Osteoblast (primary cell): Measurements from ENCODE around the gene PVR. TPM values are rescaled to one million over a fixed set of nuclear protein-coding genes. Genes with fewer than 3 reads are reported as not detected.
"Not testable (repeated sequence)": the region's sequence is repeated elsewhere in the genome, so short reads cannot be mapped to it uniquely, and the experiment has no call there.

Source experiments
- DNase-seq: peaks from one replicate; pipeline ENCODE4 v3.0.0; 2011; ENCODE audit warnings: low spot score, mixed read lengths; ENCODE audit not compliant: insufficient read length; ENCODE audit errors: missing footprints
- H2AFZ ChIP-seq: 2 replicates; pipeline ENCODE4 v1.6.0; 2011; ENCODE audit warnings: mild to moderate bottlenecking, low read length
- H3K27ac ChIP-seq: 2 replicates; pipeline ENCODE4 v1.5.1; 2011; ENCODE audit warnings: mild to moderate bottlenecking, low read depth, low read length, moderate library complexity
- H3K27me3 ChIP-seq: 2 replicates; pipeline ENCODE4 v1.6.0; 2012; ENCODE audit warnings: mild to moderate bottlenecking, control low read depth, inconsistent platforms, low read length, moderate library complexity; ENCODE audit not compliant: insufficient read depth
- H3K36me3 ChIP-seq: 2 replicates; pipeline ENCODE4 v1.5.1; 2011; ENCODE audit warnings: mild to moderate bottlenecking, low read length, control low read depth, moderate library complexity; ENCODE audit not compliant: insufficient read depth
- H3K4me1 ChIP-seq: 2 replicates; pipeline ENCODE4 v1.5.1; 2011; ENCODE audit warnings: mild to moderate bottlenecking, low read length, control low read depth, moderate library complexity; ENCODE audit not compliant: insufficient read depth
- H3K4me2 ChIP-seq: 2 replicates; pipeline ENCODE4 v1.6.0; 2011; ENCODE audit warnings: mild to moderate bottlenecking, low read length; ENCODE audit not compliant: insufficient read depth
- H3K4me3 ChIP-seq: fragments of 200-600 bp; sonication (generic); 3 replicates; pipeline ENCODE4 v1.5.1; 2012; ENCODE audit warnings: mild to moderate bottlenecking, low read length, inconsistent platforms; ENCODE audit not compliant: insufficient read depth
- H3K79me2 ChIP-seq: 2 replicates; pipeline ENCODE4 v1.6.0; 2012; ENCODE audit warnings: mild to moderate bottlenecking, low read length, control low read depth, inconsistent platforms; ENCODE audit not compliant: insufficient read depth
- H3K9me3 ChIP-seq: 2 replicates; pipeline ENCODE4 v1.5.1; 2011; ENCODE audit warnings: low read depth, low read length, control low read depth
- H4K20me1 ChIP-seq: 2 replicates; pipeline ENCODE4 v1.6.0; 2012; ENCODE audit warnings: mild to moderate bottlenecking, low read length, control low read depth; ENCODE audit not compliant: insufficient read depth
- total RNA-seq: library from RNA; depleted of rRNA; stranded (reverse); fragments of >200 nt; gene quantifications from 2 replicates; pipeline ENCODE4 v1.2.3, GENCODE V29; 2012
- TF ChIP-seq, protein P1 (sequence below): IDR thresholded peaks from 2 replicates; pipeline ENCODE4 v1.5.1; 2011; ENCODE audit warnings: mild to moderate bottlenecking, low read depth, low read length, moderate library complexity; ENCODE audit errors: extremely low read depth

Gene PVR
- total RNA-seq, 1 donor: 53.6 TPM

GRCh38 chr19:44683434-44684210, 39.9 kb downstream of the PVR start:
- DNase-seq: peak; percentile 26
- TF ChIP-seq, protein P1, sequence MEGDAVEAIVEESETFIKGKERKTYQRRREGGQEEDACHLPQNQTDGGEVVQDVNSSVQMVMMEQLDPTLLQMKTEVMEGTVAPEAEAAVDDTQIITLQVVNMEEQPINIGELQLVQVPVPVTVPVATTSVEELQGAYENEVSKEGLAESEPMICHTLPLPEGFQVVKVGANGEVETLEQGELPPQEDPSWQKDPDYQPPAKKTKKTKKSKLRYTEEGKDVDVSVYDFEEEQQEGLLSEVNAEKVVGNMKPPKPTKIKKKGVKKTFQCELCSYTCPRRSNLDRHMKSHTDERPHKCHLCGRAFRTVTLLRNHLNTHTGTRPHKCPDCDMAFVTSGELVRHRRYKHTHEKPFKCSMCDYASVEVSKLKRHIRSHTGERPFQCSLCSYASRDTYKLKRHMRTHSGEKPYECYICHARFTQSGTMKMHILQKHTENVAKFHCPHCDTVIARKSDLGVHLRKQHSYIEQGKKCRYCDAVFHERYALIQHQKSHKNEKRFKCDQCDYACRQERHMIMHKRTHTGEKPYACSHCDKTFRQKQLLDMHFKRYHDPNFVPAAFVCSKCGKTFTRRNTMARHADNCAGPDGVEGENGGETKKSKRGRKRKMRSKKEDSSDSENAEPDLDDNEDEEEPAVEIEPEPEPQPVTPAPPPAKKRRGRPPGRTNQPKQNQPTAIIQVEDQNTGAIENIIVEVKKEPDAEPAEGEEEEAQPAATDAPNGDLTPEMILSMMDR: no peak
- Histone ChIP-seq H3K4me3 (no peak overlapping the region), H3K36me3 (peaks cover 6% of the 10 kb centered on the region), H3K79me2 (no peaks in the 10 kb centered on the region), H3K4me2 (no peak overlapping the region), H2AFZ (no peak overlapping the region), H3K9me3 (no peaks in the 10 kb centered on the region), H3K4me1 (peaks cover 11% of the 10 kb centered on the region), H3K27me3 (no peaks in the 10 kb centered on the region), H3K27ac (no peak overlapping the region), H4K20me1 (no peaks in the 10 kb centered on the region)

DNA sequence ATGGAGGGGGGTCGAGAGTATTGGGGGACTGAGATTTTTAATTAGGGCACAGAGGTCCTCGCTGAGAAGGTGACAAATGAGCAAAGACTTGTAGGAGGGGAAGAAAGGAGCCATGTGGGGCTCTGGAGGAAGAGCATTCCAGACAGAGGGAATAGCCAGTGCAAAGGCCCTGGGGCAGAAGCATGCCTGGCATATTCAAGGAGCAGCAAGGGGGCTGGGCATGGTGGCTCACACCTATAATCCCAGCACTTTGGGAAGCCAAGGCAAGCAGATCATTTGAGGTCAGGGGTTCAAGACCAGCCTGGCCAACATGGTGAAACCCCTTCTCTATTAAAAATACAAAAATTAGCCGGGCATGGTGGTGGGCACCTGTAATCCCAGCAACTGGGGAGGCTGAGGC, 40.7 kb downstream of the PVR start:
- not testable (repeated sequence) for H3K36me3 ChIP-seq, DNase-seq, H3K27me3 ChIP-seq, H3K4me3 ChIP-seq, H2AFZ ChIP-seq, H3K9me3 ChIP-seq, H4K20me1 ChIP-seq, H3K4me2 ChIP-seq, H3K79me2 ChIP-seq
- Histone ChIP-seq H3K27ac (peak overlapping the region; percentile 89), H3K4me1 (peaks cover 11% of the 10 kb centered on the region)

DNA sequence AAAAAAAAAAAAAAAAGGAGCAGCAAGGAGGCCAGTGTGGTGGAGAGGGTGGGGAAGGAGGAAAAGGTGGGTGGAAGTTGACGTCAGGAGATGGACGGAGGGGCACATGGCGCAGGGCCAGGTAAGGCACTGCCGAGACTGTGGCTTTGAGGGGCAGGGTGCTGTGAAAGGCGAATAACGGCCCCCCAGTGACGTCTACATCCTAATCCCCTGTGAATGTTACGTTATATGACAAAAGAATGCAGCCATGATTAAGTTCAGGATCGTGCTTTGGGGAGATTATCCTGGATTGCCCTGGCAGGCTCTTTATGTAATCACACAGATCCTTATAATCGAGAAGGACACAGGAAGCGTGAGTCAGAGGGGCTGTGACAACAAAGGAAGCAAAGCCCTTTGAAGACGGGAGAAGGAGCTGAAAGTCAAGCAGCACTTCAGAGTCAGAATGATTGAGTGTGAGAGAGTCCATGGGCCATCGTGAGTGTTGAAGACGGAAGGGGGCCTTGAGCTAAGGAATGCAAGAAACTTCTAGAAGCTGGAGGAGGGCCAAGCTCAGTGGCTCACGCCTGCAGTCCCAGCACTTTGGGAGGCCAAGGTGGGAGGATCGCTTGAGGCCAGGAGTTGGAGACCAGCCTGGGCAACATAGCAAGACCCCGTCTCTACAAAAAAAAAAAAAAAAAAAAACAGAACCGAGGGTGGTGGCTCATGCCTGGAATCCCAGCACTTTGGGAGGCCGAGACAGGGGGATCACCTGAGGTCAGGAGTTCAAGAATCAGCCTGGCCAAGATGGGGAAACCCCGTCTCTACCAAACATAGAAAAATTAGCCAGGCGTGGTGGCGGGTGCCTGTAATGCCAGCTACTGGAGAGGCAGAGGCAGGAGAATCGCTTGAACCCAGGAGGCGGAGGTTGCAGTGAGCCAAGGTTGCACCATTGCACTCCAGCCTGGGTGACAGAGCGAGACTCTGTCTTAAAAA, 41.5 kb downstream of the PVR start:
- H3K36me3 ChIP-seq: peaks cover 6% of the 10 kb centered on the region
- H3K4me1 ChIP-seq: peaks cover 11% of the 10 kb centered on the region
- H3K4me2 ChIP-seq: peak overlapping the region; percentile 23
- no peaks in the 10 kb centered on the region for H3K79me2 ChIP-seq
- TF ChIP-seq, protein P1: no peak
- H4K20me1 ChIP-seq: no peaks in the 10 kb centered on the region
- H3K27me3 ChIP-seq: no peaks in the 10 kb centered on the region
- H3K9me3 ChIP-seq: no peaks in the 10 kb centered on the region
- peak overlapping the region; percentile 89 for H3K27ac ChIP-seq
- peak; percentile 94 for DNase-seq
- H3K4me3 ChIP-seq: no peak overlapping the region
- peak overlapping the region; percentile 81 for H2AFZ ChIP-seq

DNA sequence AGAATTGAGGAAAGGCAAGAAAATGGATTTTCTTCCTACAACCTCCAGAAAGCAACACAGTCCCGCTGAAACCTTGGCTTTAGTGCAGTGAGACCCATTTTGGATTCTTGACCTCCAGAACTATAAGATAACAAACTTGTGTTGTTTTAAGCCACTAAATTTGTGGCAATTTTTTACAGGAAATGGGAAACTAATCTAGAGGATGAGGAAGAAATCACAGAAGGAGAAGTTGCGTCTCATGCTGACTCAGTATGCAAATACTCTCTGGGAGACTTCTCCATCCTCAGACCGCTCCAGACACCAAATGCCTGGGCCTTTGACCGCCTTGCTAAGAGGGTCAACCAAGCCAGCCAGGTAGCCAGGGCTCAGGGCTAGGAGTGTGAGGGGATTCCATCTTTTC, 42.2 kb downstream of the PVR start:
- Histone ChIP-seq H3K36me3 (peaks cover 6% of the 10 kb centered on the region), H3K27ac (peak overlapping the region; percentile 89), H3K27me3 (no peaks in the 10 kb centered on the region), H2AFZ (no peak overlapping the region), H4K20me1 (no peaks in the 10 kb centered on the region), H3K79me2 (no peaks in the 10 kb centered on the region), H3K9me3 (no peaks in the 10 kb centered on the region), H3K4me3 (no peak overlapping the region), H3K4me2 (no peak overlapping the region), H3K4me1 (peaks cover 11% of the 10 kb centered on the region)
- peak; percentile 92 for DNase-seq
- TF ChIP-seq, protein P1: no peak
